HG03064 (cell line): Measurements from ENCODE around the gene C9orf43.
"Not testable (repeated sequence)": the region's sequence is repeated elsewhere in the genome, so short reads cannot be mapped to it uniquely, and the experiment has no call there.

Experiments used
- ATAC-seq: cut with Tn5 transposase; IDR thresholded peaks from one replicate; pipeline ENCODE4 v1.9.1; 2021; ENCODE audit warnings: low read depth; ENCODE audit not compliant: unreplicated experiment

Gene C9orf43

DNA sequence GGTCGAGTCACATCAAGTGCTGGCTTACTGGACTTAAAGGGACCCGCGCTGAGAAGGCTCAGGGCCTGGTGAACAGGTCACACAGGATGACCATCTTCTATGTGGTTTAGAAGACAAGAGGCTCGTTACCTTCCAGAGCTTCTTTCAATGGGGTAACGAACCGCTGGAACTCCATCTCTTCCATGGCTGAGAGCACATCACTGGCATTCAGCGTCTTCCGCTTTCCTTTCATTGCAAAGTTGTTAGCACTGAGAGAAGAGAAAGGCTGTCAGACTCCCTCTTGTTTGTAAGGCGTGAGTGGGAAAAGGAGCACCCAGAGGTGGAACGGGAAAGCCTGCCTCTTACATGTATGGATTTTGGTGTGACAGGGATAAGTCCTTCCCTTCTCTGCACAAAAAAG, 1.1 kb upstream of the C9orf43 start:
- ATAC-seq = no peak

DNA sequence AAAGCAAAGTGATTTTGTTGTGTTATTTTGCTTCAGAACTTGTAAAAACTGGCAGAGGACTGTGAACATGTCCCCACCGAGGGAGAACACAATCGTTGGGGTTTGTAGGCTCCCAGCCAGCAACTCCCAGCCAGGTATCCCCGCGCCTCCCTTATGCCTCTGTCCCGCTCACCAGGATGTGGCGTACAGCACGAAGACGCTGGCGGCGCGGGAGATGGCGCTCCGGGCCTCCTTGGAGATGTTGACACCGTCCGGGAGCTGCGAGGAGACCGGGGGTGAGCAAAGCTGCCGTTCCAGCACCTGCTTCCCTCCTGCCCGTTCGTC, 702 bp upstream of the C9orf43 start:
- peak; percentile 3 for ATAC-seq

DNA sequence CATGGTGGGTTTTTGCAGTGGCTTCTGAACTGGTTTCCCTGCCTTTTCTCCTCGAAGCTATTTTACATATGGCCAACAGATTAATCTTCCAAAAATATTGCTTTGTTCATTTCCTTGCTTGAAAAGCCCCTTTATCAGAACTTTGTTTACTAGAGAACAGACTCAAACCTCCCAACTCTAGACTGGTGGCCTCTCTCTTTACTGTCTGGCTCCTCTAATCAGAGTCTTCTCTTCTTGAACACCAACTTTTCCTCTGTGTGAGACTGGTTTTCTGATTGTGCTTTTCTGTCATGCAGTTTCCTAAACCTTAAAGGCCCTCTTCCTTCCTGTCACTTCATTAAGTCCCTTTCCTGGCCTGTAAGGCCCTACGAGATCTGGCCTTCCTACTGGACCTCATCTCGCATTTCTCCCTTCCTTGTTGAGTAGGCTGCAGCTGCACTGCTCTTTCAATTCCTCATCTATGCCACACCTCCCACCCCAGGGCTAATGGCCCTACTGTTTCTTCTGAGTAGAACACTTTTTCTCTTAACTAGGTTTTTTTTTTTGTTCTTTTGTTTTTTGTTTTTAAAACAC, 5.7 kb downstream of the C9orf43 start:
- ATAC-seq = peak; percentile 87

DNA sequence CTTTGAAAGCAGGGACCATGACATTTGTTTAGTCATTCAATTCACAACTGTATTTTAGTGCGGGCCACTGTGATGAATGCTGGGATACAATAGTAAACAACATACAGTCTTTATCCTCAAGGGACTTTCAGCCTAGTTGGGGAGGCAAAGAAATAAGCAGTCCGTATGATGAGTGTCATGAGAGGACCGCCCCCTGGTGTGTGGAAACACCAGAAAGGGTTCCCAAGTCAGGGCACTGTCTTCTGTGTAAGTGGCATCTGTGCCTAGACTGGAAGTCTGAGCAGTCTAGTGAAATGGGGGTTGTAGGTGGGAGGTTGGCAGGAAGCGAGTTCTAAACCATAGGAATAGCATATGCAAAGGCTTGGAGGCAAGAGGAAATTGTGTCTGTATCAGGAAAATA, 6.8 kb downstream of the C9orf43 start:
- no peak for ATAC-seq

DNA sequence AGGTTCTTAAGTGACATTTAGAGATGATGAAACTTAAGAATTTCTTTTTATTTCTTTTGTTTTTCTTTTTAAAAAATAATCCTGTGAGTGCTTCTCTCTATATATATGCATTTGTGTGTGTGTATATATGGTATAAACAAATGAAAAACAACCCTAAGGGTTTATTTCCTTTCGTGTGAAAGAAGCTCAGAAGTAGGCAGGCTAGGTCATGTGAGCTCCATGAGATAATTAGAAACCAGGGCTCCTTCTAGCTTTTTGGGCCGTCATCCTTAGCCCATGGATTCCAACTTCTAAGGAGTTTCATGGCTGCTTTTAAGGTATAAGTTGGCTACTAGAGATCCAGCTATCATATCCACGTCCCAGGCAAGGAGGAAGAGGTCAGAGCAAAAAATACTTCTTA, 11.2 kb downstream of the C9orf43 start:
- no peak for ATAC-seq

- ATAC-seq = no peak
Measured at GRCh38 chr9:113425072-113425471, 14.5 kb downstream of the C9orf43 start.

DNA sequence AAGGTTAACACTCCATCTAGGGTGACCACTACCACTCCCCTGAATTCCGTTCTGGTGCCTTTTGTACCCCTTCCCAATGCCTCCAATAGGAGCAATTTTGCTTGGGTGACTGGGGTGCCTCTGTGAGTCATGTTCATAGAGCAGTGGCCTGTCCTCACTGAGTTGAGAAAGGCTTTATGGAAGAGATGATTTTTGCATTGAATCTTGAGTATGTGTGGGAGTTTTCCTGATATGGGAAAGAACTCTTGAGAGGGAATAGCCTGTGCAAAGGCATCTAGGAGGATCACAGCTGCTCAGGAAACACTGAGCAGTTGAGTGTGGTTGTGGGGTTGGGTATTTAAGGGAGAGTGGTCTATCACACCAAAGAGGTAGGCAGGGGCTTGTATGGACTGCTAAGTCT, 16.2 kb downstream of the C9orf43 start:
- ATAC-seq = no peak

DNA sequence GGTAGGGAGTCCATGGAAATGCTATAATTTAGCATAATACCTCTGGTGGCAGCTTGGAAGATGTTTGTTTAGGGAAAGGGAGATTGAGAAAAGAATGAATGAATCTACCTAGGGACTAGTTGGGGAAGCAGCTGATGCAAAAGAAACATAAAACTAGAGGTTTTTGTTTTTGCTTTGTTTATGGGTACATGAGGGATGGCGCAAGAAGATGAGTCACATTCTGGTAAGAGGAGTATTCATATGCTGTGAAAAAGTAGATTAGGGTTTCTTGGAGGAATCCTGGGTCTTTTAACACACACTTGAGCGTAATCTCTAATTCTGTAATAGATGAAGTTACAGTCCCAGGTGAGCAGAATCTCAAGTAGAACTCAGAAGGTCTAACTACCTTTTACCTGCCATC, 17.1 kb downstream of the C9orf43 start:
- ATAC-seq = no peak

DNA sequence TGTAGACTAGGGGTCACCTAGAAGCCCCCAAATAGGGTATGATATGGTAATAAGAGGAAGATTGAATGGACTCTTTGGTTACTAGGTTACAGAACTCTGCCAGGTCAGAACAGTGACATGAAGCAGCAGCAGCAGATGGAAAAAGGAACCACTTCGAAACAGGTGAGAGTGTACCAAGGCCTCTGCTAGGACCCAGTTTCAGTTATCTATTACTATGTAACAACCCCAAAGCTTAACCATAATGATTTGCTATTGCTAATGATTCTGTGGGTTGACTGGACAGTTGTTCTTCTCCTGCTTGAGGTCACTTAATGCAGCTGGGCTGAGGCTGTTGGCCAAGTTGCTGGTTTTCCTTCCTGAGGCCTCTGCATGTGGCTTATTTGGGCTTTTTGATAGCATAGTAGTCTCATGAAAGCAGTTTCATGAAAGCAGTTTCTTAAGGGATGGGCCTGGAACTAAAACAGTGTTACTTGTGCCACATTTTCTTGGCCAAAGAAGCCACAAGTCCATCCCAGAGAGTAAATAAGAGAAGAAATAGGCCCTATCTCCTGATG, 17.6 kb downstream of the C9orf43 start:
- ATAC-seq = no peak

- no peak for ATAC-seq
Measured at GRCh38 chr9:113431191-113431590, 20.6 kb downstream of the C9orf43 start.

DNA sequence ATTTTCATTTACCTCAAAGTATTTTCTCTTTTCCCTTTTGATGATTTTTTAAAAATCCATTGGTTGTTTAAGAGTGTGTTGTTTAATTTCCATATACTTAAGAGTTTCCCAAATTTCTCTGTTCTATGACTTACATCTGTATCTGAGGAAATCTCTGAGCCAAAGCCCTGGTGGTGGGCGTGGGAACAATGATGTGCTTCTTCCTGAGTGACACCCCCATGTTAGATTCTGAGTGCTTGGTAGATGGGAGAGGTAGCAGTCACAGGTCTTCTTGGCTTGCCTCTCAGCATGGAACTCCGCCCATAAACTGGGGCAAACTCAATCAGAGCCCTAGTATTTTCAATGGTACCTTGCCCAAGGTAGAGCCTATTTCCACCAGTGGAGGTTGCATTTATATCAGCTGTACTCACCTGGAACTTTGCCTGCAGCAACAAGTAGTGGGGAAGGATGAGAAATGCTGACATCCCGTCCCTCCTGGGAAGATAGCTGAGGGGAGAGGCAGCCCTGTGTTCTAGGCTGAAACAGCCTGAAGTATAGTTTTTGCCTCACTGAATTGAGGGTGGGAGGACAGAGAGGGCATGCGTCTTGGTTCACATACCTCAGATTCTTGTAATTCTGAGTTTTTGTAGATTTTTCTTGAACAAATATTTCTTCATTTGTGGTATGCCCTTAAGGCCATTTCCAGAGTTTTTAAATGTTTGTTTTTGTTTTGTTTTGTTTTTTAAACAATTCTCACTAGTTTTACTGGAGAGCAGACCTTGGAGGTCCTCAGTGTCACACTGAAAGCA, 26.4 kb downstream of the C9orf43 start:
- no peak for ATAC-seq

- not testable (repeated sequence) for ATAC-seq
Measured at GRCh38 chr9:113437716-113438115, 27.2 kb downstream of the C9orf43 start.

GRCh38 chr9:113444736-113445135, 34.2 kb downstream of the C9orf43 start:
- no peak for ATAC-seq

GRCh38 chr9:113446323-113446740, 35.8 kb downstream of the C9orf43 start:
- ATAC-seq = no peak

GRCh38 chr9:113449376-113449775, 38.8 kb downstream of the C9orf43 start:
- no peak for ATAC-seq

GRCh38 chr9:113452113-113452605, 41.6 kb downstream of the C9orf43 start:
- ATAC-seq = no peak

- no peak for ATAC-seq
Measured at GRCh38 chr9:113454914-113455761, 44.6 kb downstream of the C9orf43 start.

DNA sequence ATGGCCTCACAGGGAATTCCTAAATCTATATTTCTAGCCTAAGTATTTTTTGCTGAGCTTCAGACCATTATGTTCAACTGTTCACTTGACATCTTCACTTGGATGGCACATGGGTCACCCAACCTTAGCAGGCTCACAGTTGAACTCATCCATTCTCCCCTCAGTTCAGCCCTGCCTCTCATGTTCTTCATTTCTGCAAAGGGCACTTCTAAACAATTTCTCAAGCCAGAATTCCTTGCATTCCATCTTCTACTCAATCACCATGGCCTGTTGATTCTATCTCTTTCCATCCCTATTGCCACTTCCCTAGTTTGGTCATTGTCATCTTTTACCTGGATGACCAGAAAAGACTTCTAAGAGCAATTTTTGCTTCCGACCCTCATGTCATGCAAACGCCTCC, 45.7 kb downstream of the C9orf43 start:
- ATAC-seq = no peak

- ATAC-seq = no peak
Measured at GRCh38 chr9:113461285-113461684, 50.7 kb downstream of the C9orf43 start.

DNA sequence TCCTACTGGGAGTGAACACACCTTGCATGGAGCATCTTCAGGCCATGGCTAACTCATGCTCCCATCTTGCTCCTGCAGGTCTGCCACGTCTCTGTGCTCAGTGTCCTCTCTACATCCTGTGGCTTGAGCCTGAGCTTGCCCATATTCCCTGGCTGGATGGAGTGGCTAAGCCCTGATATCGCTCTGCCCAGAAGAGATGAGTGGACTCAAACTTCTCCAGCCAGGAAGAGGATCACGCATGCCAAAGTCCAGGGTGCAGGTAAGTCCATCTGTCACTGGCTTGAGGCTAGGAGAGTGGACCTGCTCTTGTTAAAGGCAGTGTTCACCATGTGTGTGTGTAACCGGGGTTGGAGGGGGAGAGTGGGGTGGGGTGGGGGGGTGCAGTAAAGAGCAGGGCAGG, 51.4 kb downstream of the C9orf43 start:
- no peak for ATAC-seq

- ATAC-seq = no peak
Measured at GRCh38 chr9:113462781-113463286, 52.3 kb downstream of the C9orf43 start.
